Measurements from ENCODE around the gene KLK5. TPM values are rescaled to one million over a fixed set of nuclear protein-coding genes. Genes with fewer than 3 reads are reported as not detected.
"Not testable (repeated sequence)": the region's sequence is repeated elsewhere in the genome, so short reads cannot be mapped to it uniquely, and the experiment has no call there.

Gene KLK5
- total and polyA plus RNA-seq, 4 donors: not detected

GRCh38 chr19:50984416-50984815, 31.6 kb upstream of the KLK5 start:
- 82 to 84% methylated on average over 14 of the region's 14 CpGs for whole genome bisulfite sequencing, 2 donors
- intact Hi-C loops (cut with DNase I); H3K9me3 ChIP-seq (ENCODE audit: control insufficient read depth, low read length); H3K27ac ChIP-seq (ENCODE audit: low read depth in 1 of 2, low read length in 2 of 2); H3K4me1 ChIP-seq (ENCODE audit: control insufficient read depth in 1 of 2, insufficient read depth in 2 of 2, low read length in 2 of 2); H3K36me3 ChIP-seq (ENCODE audit: control insufficient read depth in 1 of 2, insufficient read depth in 2 of 2, low read length in 1 of 2); ATAC-seq (ENCODE audit: low FRiP score); H3K27me3 ChIP-seq (ENCODE audit: control insufficient read depth in 1 of 2, insufficient read depth in 2 of 2, low read length in 1 of 2); DNase-seq; H3K4me3 ChIP-seq (ENCODE audit: low read length in 2 of 2): not testable (repeated sequence)

GRCh38 chr19:50983625-50984292, 30.9 kb upstream of the KLK5 start, which contains the start of gene KLK7:
KLK7 (minus strand) TSS chr19:50983917; CDS start chr19:50982399, 1,518 bp downstream.
- no peak for ATAC-seq (ENCODE audit: low FRiP score)
- WGBS, 2 donors: 6 to 21% methylated on average over 27 to 28 of the region's 28 CpGs
- intact Hi-C loops (cut with DNase I): no loop called here
- Histone ChIP-seq H3K4me3 (ENCODE audit: low read length in 2 of 2) (no peak within 1 kb of the TSS), H3K27me3 (ENCODE audit: control insufficient read depth in 1 of 2, insufficient read depth in 2 of 2, low read length in 1 of 2) (no peaks in the 10 kb centered on the region), H3K27ac (ENCODE audit: low read depth in 1 of 2, low read length in 2 of 2) (no peak within 1 kb of the TSS), H3K9me3 (ENCODE audit: control insufficient read depth, low read length) (no peaks in the 10 kb centered on the region), H3K4me1 (ENCODE audit: control insufficient read depth in 1 of 2, insufficient read depth in 2 of 2, low read length in 2 of 2) (no peaks in the 10 kb centered on the region), H3K36me3 (ENCODE audit: control insufficient read depth in 1 of 2, insufficient read depth in 2 of 2, low read length in 1 of 2) (no peaks in the 10 kb centered on the region)
- DNase-seq: no peak

- H3K9me3 ChIP-seq (ENCODE audit: control insufficient read depth, low read length): no peaks in the 10 kb centered on the region
- no peaks in the 10 kb centered on the region for H3K4me1 ChIP-seq (ENCODE audit: control insufficient read depth in 1 of 2, insufficient read depth in 2 of 2, low read length in 2 of 2)
- ATAC-seq (ENCODE audit: low FRiP score) (no peak), DNase-seq (no peak)
- H3K27me3 ChIP-seq (ENCODE audit: control insufficient read depth in 1 of 2, insufficient read depth in 2 of 2, low read length in 1 of 2): no peaks in the 10 kb centered on the region
- intact Hi-C loops (cut with DNase I): no loop called here
- no peaks in the 10 kb centered on the region for H3K36me3 ChIP-seq (ENCODE audit: control insufficient read depth in 1 of 2, insufficient read depth in 2 of 2, low read length in 1 of 2)
- no peak overlapping the region for H3K4me3 ChIP-seq (ENCODE audit: low read length in 2 of 2)
- H3K27ac ChIP-seq (ENCODE audit: low read depth in 1 of 2, low read length in 2 of 2): no peak overlapping the region
- 60 to 65% methylated on average over 3 to 4 of the region's 4 CpGs for WGBS, 2 donors
Observed at GRCh38 chr19:50982186-50982585, 29.3 kb upstream of the KLK5 start.

- no peaks in the 10 kb centered on the region for H3K27me3 ChIP-seq (ENCODE audit: control insufficient read depth in 1 of 2, insufficient read depth in 2 of 2, low read length in 1 of 2)
- H3K9me3 ChIP-seq (ENCODE audit: control insufficient read depth, low read length): no peaks in the 10 kb centered on the region
- DNase-seq (no peak), ATAC-seq (ENCODE audit: low FRiP score) (no peak)
- WGBS, 2 donors: 60 to 62% methylated on average over 11 of the region's 11 CpGs
- no peaks in the 10 kb centered on the region for H3K4me1 ChIP-seq (ENCODE audit: control insufficient read depth in 1 of 2, insufficient read depth in 2 of 2, low read length in 2 of 2)
- no peak overlapping the region for H3K27ac ChIP-seq (ENCODE audit: low read depth in 1 of 2, low read length in 2 of 2)
- H3K4me3 ChIP-seq (ENCODE audit: low read length in 2 of 2): no peak overlapping the region
- H3K36me3 ChIP-seq (ENCODE audit: control insufficient read depth in 1 of 2, insufficient read depth in 2 of 2, low read length in 1 of 2): no peaks in the 10 kb centered on the region
- intact Hi-C loops (cut with DNase I): no loop called here
Observed at GRCh38 chr19:50981587-50982146, 28.8 kb upstream of the KLK5 start.

- intact Hi-C loops (cut with DNase I): no loop called here
- Histone ChIP-seq H3K27ac (ENCODE audit: low read depth in 1 of 2, low read length in 2 of 2) (no peak overlapping the region), H3K36me3 (ENCODE audit: control insufficient read depth in 1 of 2, insufficient read depth in 2 of 2, low read length in 1 of 2) (no peaks in the 10 kb centered on the region), H3K27me3 (ENCODE audit: control insufficient read depth in 1 of 2, insufficient read depth in 2 of 2, low read length in 1 of 2) (no peaks in the 10 kb centered on the region), H3K4me3 (ENCODE audit: low read length in 2 of 2) (no peak overlapping the region), H3K9me3 (ENCODE audit: control insufficient read depth, low read length) (no peaks in the 10 kb centered on the region), H3K4me1 (ENCODE audit: control insufficient read depth in 1 of 2, insufficient read depth in 2 of 2, low read length in 2 of 2) (no peaks in the 10 kb centered on the region)
- WGBS, 2 donors: 56 to 60% methylated on average over 13 of the region's 13 CpGs
- ATAC-seq (ENCODE audit: low FRiP score): no peak
- DNase-seq: no peak
Observed at GRCh38 chr19:50980208-50980607, 27.4 kb upstream of the KLK5 start.

GRCh38 chr19:50979758-50980157, 26.9 kb upstream of the KLK5 start:
- Histone ChIP-seq H3K36me3 (ENCODE audit: control insufficient read depth in 1 of 2, insufficient read depth in 2 of 2, low read length in 1 of 2) (no peaks in the 10 kb centered on the region), H3K4me1 (ENCODE audit: control insufficient read depth in 1 of 2, insufficient read depth in 2 of 2, low read length in 2 of 2) (no peaks in the 10 kb centered on the region), H3K27ac (ENCODE audit: low read depth in 1 of 2, low read length in 2 of 2) (no peak overlapping the region), H3K9me3 (ENCODE audit: control insufficient read depth, low read length) (no peaks in the 10 kb centered on the region), H3K27me3 (ENCODE audit: control insufficient read depth in 1 of 2, insufficient read depth in 2 of 2, low read length in 1 of 2) (no peaks in the 10 kb centered on the region), H3K4me3 (ENCODE audit: low read length in 2 of 2) (no peak overlapping the region)
- peak in 1 of 2 donors; percentile 25 for DNase-seq
- intact Hi-C loops (cut with DNase I): no loop called here
- ATAC-seq (ENCODE audit: low FRiP score): no peak
- WGBS, 2 donors: 17 to 18% methylated on average over 8 of the region's 8 CpGs

- DNase-seq (no peak), ATAC-seq (ENCODE audit: low FRiP score) (no peak)
- intact Hi-C loops (cut with DNase I): no loop called here
- no peaks in the 10 kb centered on the region for H3K4me1 ChIP-seq (ENCODE audit: control insufficient read depth in 1 of 2, insufficient read depth in 2 of 2, low read length in 2 of 2)
- H3K27me3 ChIP-seq (ENCODE audit: control insufficient read depth in 1 of 2, insufficient read depth in 2 of 2, low read length in 1 of 2): no peaks in the 10 kb centered on the region
- WGBS, 2 donors: 51% methylated on average over 5 of the region's 5 CpGs
- H3K27ac ChIP-seq (ENCODE audit: low read depth in 1 of 2, low read length in 2 of 2): no peak overlapping the region
- H3K36me3 ChIP-seq (ENCODE audit: control insufficient read depth in 1 of 2, insufficient read depth in 2 of 2, low read length in 1 of 2): no peaks in the 10 kb centered on the region
- no peak overlapping the region for H3K4me3 ChIP-seq (ENCODE audit: low read length in 2 of 2)
- H3K9me3 ChIP-seq (ENCODE audit: control insufficient read depth, low read length): no peaks in the 10 kb centered on the region
Observed at GRCh38 chr19:50978772-50979390, 26.0 kb upstream of the KLK5 start.

- H3K9me3 ChIP-seq (ENCODE audit: control insufficient read depth, low read length): no peaks in the 10 kb centered on the region
- DNase-seq: no peak
- no peak for ATAC-seq (ENCODE audit: low FRiP score)
- intact Hi-C loops (cut with DNase I): no loop called here
- WGBS, 2 donors: 68 to 73% methylated on average over 4 of the region's 4 CpGs
- H3K27ac ChIP-seq (ENCODE audit: low read depth in 1 of 2, low read length in 2 of 2): no peak overlapping the region
- H3K4me1 ChIP-seq (ENCODE audit: control insufficient read depth in 1 of 2, insufficient read depth in 2 of 2, low read length in 2 of 2): no peaks in the 10 kb centered on the region
- H3K36me3 ChIP-seq (ENCODE audit: control insufficient read depth in 1 of 2, insufficient read depth in 2 of 2, low read length in 1 of 2): no peaks in the 10 kb centered on the region
- no peaks in the 10 kb centered on the region for H3K27me3 ChIP-seq (ENCODE audit: control insufficient read depth in 1 of 2, insufficient read depth in 2 of 2, low read length in 1 of 2)
- no peak overlapping the region for H3K4me3 ChIP-seq (ENCODE audit: low read length in 2 of 2)
Observed at GRCh38 chr19:50977626-50978025, 24.8 kb upstream of the KLK5 start.

- Histone ChIP-seq H3K4me1 (ENCODE audit: control insufficient read depth in 1 of 2, insufficient read depth in 2 of 2, low read length in 2 of 2) (no peaks in the 10 kb centered on the region), H3K4me3 (ENCODE audit: low read length in 2 of 2) (no peak overlapping the region), H3K36me3 (ENCODE audit: control insufficient read depth in 1 of 2, insufficient read depth in 2 of 2, low read length in 1 of 2) (no peaks in the 10 kb centered on the region), H3K27me3 (ENCODE audit: control insufficient read depth in 1 of 2, insufficient read depth in 2 of 2, low read length in 1 of 2) (no peaks in the 10 kb centered on the region), H3K27ac (ENCODE audit: low read depth in 1 of 2, low read length in 2 of 2) (no peak overlapping the region), H3K9me3 (ENCODE audit: control insufficient read depth, low read length) (no peaks in the 10 kb centered on the region)
- 15 to 19% methylated on average over 7 to 8 of the region's 8 CpGs for WGBS, 2 donors
- no peak for ATAC-seq (ENCODE audit: low FRiP score)
- DNase-seq: no peak
- intact Hi-C loops (cut with DNase I): no loop called here
Observed at GRCh38 chr19:50975766-50976165, 22.9 kb upstream of the KLK5 start.

Measured in aorta (tissue), 5 donors.